Measurements from ENCODE around the gene THADA.

The THADA gene

GRCh38 chr2:43311276-43311675, 284.6 kb downstream of the THADA start:
- no peak overlapping the region for H3K4me3 ChIP-seq (ENCODE audit: low read depth, low read length)
- no peak for TF ChIP-seq CTCF (IDR thresholded peaks at IDR 0.05; ENCODE audit: insufficient read depth, low read depth, low read length, missing control alignments)
- no peak for DNase-seq (ENCODE audit: low read depth)

- no peak overlapping the region for H3K4me3 ChIP-seq (ENCODE audit: low read depth, low read length)
- TF ChIP-seq CTCF (IDR thresholded peaks at IDR 0.05; ENCODE audit: insufficient read depth, low read depth, low read length, missing control alignments): no peak
- DNase-seq (ENCODE audit: low read depth): no peak
Measured at GRCh38 chr2:43309935-43310334, 285.9 kb downstream of the THADA start.

- no peak for DNase-seq (ENCODE audit: low read depth)
- no peak for TF ChIP-seq CTCF (IDR thresholded peaks at IDR 0.05; ENCODE audit: insufficient read depth, low read depth, low read length, missing control alignments)
- no peak overlapping the region for H3K4me3 ChIP-seq (ENCODE audit: low read depth, low read length)
Measured at GRCh38 chr2:43307973-43308372, 287.9 kb downstream of the THADA start.

GRCh38 chr2:43307046-43307445, 288.8 kb downstream of the THADA start:
- H3K4me3 ChIP-seq (ENCODE audit: low read depth, low read length): no peak overlapping the region
- no peak for DNase-seq (ENCODE audit: low read depth)
- no peak for TF ChIP-seq CTCF (IDR thresholded peaks at IDR 0.05; ENCODE audit: insufficient read depth, low read depth, low read length, missing control alignments)

- DNase-seq (ENCODE audit: low read depth): no peak
- H3K4me3 ChIP-seq (ENCODE audit: low read depth, low read length): no peak overlapping the region
- TF ChIP-seq CTCF (IDR thresholded peaks at IDR 0.05; ENCODE audit: insufficient read depth, low read depth, low read length, missing control alignments): no peak
Measured at GRCh38 chr2:43306197-43306596, 289.6 kb downstream of the THADA start.

- TF ChIP-seq CTCF (IDR thresholded peaks at IDR 0.05; ENCODE audit: insufficient read depth, low read depth, low read length, missing control alignments): no peak
- DNase-seq (ENCODE audit: low read depth): no peak
- H3K4me3 ChIP-seq (ENCODE audit: low read depth, low read length): no peak overlapping the region
Measured at GRCh38 chr2:43305517-43305916, 290.3 kb downstream of the THADA start.

- no peak for TF ChIP-seq CTCF (IDR thresholded peaks at IDR 0.05; ENCODE audit: insufficient read depth, low read depth, low read length, missing control alignments)
- H3K4me3 ChIP-seq (ENCODE audit: low read depth, low read length): no peak overlapping the region
- DNase-seq (ENCODE audit: low read depth): no peak
Measured at GRCh38 chr2:43305012-43305411, 290.8 kb downstream of the THADA start.

All from GM12865 (cell line).